ENCODE measurements around the gene ENO2.

DNA sequence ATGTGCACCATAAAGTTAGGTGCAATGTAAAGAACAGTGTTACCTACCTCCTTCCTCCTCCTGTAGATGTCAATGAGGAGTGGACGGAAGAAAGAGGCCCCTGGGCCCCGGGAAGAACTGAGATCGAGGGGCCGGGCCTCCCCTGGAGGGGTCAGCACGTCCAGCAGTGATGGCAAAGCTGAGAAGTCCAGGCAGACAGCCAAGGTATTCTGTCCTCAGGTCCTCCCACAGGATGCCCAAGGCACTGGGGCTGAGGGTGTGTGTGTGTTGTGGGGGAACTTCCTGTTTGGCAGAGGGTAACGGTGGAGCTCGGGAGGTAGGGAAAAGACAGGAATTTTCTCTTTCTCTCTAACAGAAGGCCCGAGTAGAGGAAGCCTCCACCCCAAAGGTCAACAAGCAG is 19.7 kb downstream of the ENO2 start:
- peak; percentile 19 to 38 for TF ChIP-seq POLR2AphosphoS5 (IDR thresholded peaks at IDR 0.05)
- no peak for TF ChIP-seq POLR2A (IDR thresholded peaks at IDR 0.05)
- TF ChIP-seq, protein P1, sequence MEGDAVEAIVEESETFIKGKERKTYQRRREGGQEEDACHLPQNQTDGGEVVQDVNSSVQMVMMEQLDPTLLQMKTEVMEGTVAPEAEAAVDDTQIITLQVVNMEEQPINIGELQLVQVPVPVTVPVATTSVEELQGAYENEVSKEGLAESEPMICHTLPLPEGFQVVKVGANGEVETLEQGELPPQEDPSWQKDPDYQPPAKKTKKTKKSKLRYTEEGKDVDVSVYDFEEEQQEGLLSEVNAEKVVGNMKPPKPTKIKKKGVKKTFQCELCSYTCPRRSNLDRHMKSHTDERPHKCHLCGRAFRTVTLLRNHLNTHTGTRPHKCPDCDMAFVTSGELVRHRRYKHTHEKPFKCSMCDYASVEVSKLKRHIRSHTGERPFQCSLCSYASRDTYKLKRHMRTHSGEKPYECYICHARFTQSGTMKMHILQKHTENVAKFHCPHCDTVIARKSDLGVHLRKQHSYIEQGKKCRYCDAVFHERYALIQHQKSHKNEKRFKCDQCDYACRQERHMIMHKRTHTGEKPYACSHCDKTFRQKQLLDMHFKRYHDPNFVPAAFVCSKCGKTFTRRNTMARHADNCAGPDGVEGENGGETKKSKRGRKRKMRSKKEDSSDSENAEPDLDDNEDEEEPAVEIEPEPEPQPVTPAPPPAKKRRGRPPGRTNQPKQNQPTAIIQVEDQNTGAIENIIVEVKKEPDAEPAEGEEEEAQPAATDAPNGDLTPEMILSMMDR (IDR thresholded peaks at IDR 0.05): no peak

All from upper lobe of left lung (tissue), 4 donors.